Neural cell (in vitro differentiated cells): ENCODE measurements around the gene NEURL1. TPM values are rescaled to one million over a fixed set of nuclear protein-coding genes. Genes with fewer than 3 reads are reported as not detected.

Experiments used
- H2AFZ ChIP-seq: fragments of 200-600, 300-800 bp; sonication (generic), shearing (Covaris generic); 2 replicates; pipeline ENCODE4 v1.6.0; 2014; ENCODE audit warnings: low read depth, mild to moderate bottlenecking, antibody characterized with exemption, low read length, moderate library complexity
- H3F3A ChIP-seq: fragments of 200-600 bp; shearing (Covaris generic); 2 replicates; pipeline ENCODE4 v1.6.1; 2016; ENCODE audit warnings: mild to moderate bottlenecking, moderate library complexity, mixed read lengths, antibody characterized with exemption, low read length; ENCODE audit not compliant: insufficient read depth, poor library complexity, severe bottlenecking
- H3K27ac ChIP-seq: fragments of 200-600, 300-800 bp; sonication (generic), shearing (Covaris generic); 2 replicates; pipeline ENCODE4 v1.5.1; 2014; ENCODE audit warnings: mild to moderate bottlenecking, low read length, moderate library complexity
- H3K27me3 ChIP-seq: fragments of 300-800, 200-600 bp; sonication (generic), shearing (Covaris generic); 2 replicates; pipeline ENCODE4 v1.6.0; 2014; ENCODE audit warnings: mild to moderate bottlenecking, low read depth, low read length, moderate library complexity; ENCODE audit not compliant: insufficient read depth
- H3K36me3 ChIP-seq: fragments of 300-800, 200-600 bp; sonication (generic), shearing (Covaris generic); 2 replicates; pipeline ENCODE4 v1.5.1; 2014; ENCODE audit warnings: mild to moderate bottlenecking, antibody characterized with exemption, low read length, moderate library complexity; ENCODE audit not compliant: insufficient read depth
- H3K4me2 ChIP-seq: fragments of 300-800, 200-600 bp; sonication (generic), shearing (Covaris generic); 2 replicates; pipeline ENCODE4 v1.6.0; 2014; ENCODE audit warnings: mild to moderate bottlenecking, low read length
- H3K4me3 ChIP-seq: fragments of 300-800, 200-600 bp; sonication (generic), shearing (Covaris generic); 2 replicates; pipeline ENCODE4 v1.5.1; 2014; ENCODE audit warnings: mild to moderate bottlenecking, low read length, moderate library complexity
- H3K79me2 ChIP-seq: fragments of 200-600 bp; shearing (Covaris generic); replicated peaks from 2 replicates; pipeline ENCODE4 v1.6.0; 2014; ENCODE audit warnings: mild to moderate bottlenecking, low read length, moderate library complexity; ENCODE audit not compliant: insufficient read depth
- H3K9ac ChIP-seq: fragments of 300-800, 200-600 bp; sonication (generic), shearing (Covaris generic); 2 replicates; pipeline ENCODE4 v1.6.1; 2016; ENCODE audit warnings: mild to moderate bottlenecking, low read length, mixed read lengths
- H3K9me2 ChIP-seq: fragments of 200-600 bp; shearing (Covaris generic); 2 replicates; pipeline ENCODE4 v1.6.1; 2016; ENCODE audit warnings: mild to moderate bottlenecking, low read length, mixed read lengths; ENCODE audit not compliant: insufficient read depth
- H3K9me3 ChIP-seq: fragments of 200-600, 300-800 bp; sonication (generic), shearing (Covaris generic); 2 replicates; pipeline ENCODE4 v1.6.1; 2016; ENCODE audit warnings: mild to moderate bottlenecking, mixed run types, low read length, moderate library complexity, mixed read lengths
- H4K20me1 ChIP-seq: fragments of 200-600 bp; shearing (Covaris generic); 2 replicates; pipeline ENCODE4 v1.6.1; 2016; ENCODE audit warnings: mild to moderate bottlenecking, mixed run types; ENCODE audit not compliant: insufficient read depth
- EP300 ChIP-seq: fragments of 450-650 bp; conservative IDR thresholded peaks from 2 replicates; pipeline ENCODE4 v1.6.1; 2014; ENCODE audit warnings: antibody characterized with exemption, mild to moderate bottlenecking, moderate library complexity; ENCODE audit not compliant: poor library complexity, severe bottlenecking
- EZH2 ChIP-seq: fragments of 200-600, 300-800 bp; shearing (Covaris generic), sonication (generic); IDR thresholded peaks from 2 replicates; pipeline ENCODE4 v1.6.1; 2014; ENCODE audit warnings: antibody characterized with exemption, low read length, borderline replicate concordance, mild to moderate bottlenecking; ENCODE audit not compliant: insufficient read depth, poor library complexity, severe bottlenecking
- MXI1 ChIP-seq: fragments of 450-650 bp; conservative IDR thresholded peaks from 2 replicates; pipeline ENCODE4 v1.6.1; 2014; ENCODE audit warnings: antibody characterized with exemption, mild to moderate bottlenecking; ENCODE audit not compliant: poor library complexity, severe bottlenecking
- POLR2AphosphoS5 ChIP-seq: IDR thresholded peaks from 2 replicates; pipeline ENCODE4 v1.6.1; 2012
- RAD21 ChIP-seq: fragments of 450-650 bp; conservative IDR thresholded peaks from 2 replicates; pipeline ENCODE4 v1.6.1; 2014; ENCODE audit warnings: antibody characterized with exemption, mild to moderate bottlenecking, moderate library complexity
- SMC3 ChIP-seq: fragments of 450-650 bp; conservative IDR thresholded peaks from 2 replicates; pipeline ENCODE4 v1.6.1; 2014; ENCODE audit warnings: antibody characterized with exemption, mild to moderate bottlenecking, moderate library complexity; ENCODE audit not compliant: poor library complexity
- TAF1 ChIP-seq: IDR thresholded peaks from 2 replicates; pipeline ENCODE4 v1.6.1; 2012; ENCODE audit warnings: low read depth
- polyA plus RNA-seq: library from polyadenylated mRNA; depleted of rRNA; stranded (reverse); fragments of >200 nt; gene quantifications from 2 replicates; pipeline ENCODE4 v1.2.3, GENCODE V29; 2014
- TF ChIP-seq, protein P1 (sequence below): fragments of 450-650 bp; IDR thresholded peaks from 2 replicates; pipeline ENCODE4 v1.5.1; 2014; ENCODE audit warnings: antibody characterized with exemption, mild to moderate bottlenecking, moderate library complexity; ENCODE audit not compliant: poor library complexity, severe bottlenecking
- TF ChIP-seq, protein P2 (sequence below): IDR thresholded peaks from 2 replicates; pipeline ENCODE4 v1.6.1; 2012; ENCODE audit warnings: borderline replicate concordance

NEURL1 gene
- polyA plus RNA-seq, 1 donor from 2014 or later, result 12.3 TPM

DNA sequence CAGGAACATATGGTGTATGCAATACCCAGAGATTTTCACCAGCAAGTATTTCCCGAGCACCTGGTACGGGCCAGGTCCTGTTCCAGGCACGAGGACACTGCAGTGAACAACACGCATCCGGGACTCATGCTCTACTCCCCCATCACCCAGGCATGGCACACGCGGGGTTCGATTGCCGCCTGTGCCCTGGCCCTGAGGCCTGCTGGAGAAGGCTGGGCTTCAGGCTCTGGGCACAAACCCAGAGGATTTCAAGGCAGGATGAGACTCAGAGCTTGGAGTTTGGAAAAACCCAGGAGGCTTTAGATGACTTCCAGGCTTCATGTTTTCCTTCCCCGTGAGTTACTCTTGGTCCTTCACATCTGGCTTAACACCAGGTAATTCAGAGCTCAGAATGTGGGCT lies 143.5 kb downstream of the NEURL1 start:
- Histone ChIP-seq H3K4me3 (no peak overlapping the region), H2AFZ (no peak overlapping the region), H3F3A (no peaks in the 10 kb centered on the region), H3K9me2 (no peaks in the 10 kb centered on the region), H4K20me1 (no peaks in the 10 kb centered on the region), H3K79me2 (no peaks in the 10 kb centered on the region), H3K9ac (no peak overlapping the region), H3K27ac (no peak overlapping the region), H3K36me3 (no peaks in the 10 kb centered on the region), H3K9me3 (no peaks in the 10 kb centered on the region), H3K27me3 (no peaks in the 10 kb centered on the region), H3K4me2 (no peak overlapping the region)
- TF ChIP-seq TAF1, result no peak
- TF ChIP-seq, protein P1, sequence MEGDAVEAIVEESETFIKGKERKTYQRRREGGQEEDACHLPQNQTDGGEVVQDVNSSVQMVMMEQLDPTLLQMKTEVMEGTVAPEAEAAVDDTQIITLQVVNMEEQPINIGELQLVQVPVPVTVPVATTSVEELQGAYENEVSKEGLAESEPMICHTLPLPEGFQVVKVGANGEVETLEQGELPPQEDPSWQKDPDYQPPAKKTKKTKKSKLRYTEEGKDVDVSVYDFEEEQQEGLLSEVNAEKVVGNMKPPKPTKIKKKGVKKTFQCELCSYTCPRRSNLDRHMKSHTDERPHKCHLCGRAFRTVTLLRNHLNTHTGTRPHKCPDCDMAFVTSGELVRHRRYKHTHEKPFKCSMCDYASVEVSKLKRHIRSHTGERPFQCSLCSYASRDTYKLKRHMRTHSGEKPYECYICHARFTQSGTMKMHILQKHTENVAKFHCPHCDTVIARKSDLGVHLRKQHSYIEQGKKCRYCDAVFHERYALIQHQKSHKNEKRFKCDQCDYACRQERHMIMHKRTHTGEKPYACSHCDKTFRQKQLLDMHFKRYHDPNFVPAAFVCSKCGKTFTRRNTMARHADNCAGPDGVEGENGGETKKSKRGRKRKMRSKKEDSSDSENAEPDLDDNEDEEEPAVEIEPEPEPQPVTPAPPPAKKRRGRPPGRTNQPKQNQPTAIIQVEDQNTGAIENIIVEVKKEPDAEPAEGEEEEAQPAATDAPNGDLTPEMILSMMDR, result no peak
- TF ChIP-seq EZH2, result no peak
- TF ChIP-seq, protein P2, sequence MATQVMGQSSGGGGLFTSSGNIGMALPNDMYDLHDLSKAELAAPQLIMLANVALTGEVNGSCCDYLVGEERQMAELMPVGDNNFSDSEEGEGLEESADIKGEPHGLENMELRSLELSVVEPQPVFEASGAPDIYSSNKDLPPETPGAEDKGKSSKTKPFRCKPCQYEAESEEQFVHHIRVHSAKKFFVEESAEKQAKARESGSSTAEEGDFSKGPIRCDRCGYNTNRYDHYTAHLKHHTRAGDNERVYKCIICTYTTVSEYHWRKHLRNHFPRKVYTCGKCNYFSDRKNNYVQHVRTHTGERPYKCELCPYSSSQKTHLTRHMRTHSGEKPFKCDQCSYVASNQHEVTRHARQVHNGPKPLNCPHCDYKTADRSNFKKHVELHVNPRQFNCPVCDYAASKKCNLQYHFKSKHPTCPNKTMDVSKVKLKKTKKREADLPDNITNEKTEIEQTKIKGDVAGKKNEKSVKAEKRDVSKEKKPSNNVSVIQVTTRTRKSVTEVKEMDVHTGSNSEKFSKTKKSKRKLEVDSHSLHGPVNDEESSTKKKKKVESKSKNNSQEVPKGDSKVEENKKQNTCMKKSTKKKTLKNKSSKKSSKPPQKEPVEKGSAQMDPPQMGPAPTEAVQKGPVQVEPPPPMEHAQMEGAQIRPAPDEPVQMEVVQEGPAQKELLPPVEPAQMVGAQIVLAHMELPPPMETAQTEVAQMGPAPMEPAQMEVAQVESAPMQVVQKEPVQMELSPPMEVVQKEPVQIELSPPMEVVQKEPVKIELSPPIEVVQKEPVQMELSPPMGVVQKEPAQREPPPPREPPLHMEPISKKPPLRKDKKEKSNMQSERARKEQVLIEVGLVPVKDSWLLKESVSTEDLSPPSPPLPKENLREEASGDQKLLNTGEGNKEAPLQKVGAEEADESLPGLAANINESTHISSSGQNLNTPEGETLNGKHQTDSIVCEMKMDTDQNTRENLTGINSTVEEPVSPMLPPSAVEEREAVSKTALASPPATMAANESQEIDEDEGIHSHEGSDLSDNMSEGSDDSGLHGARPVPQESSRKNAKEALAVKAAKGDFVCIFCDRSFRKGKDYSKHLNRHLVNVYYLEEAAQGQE, result no peak
- no peak for TF ChIP-seq SMC3
- no peak for TF ChIP-seq POLR2AphosphoS5
- no peak for TF ChIP-seq RAD21
- TF ChIP-seq MXI1, result no peak
- TF ChIP-seq EP300, result no peak

DNA sequence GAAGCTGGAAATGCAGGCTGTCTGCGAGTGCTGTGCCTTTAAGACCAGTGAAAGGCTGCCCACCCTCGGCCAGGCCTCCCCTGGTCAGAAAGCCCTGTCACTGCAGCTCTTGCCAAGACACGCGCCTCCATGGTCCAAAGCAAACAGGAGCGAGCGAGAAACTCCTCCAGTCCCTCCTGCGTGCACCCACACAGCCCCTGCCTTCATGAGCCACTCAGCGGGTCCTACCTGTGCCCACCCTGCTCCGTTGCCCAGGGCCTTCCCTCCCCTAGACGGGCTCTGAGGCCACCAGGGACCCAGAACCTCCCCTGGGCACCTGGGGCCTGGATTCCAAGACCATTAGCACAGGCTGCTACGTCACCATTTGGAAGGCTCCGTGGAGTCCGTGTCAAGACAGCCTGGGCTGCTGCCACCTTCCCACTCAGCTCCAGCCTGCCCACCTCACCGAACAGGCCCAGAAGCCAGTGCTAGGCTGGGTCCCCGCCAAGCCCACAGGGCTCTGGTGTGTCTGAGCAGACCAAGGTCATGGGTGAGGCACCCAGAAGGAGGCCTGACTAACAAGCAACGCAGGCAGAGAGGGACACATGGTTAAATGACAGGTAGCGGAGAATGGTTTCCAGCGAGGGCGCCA lies 144.5 kb downstream of the NEURL1 start:
- Histone ChIP-seq H2AFZ (no peak overlapping the region), H3K4me2 (no peak overlapping the region), H3K4me3 (no peak overlapping the region), H3K27ac (no peak overlapping the region), H3F3A (no peaks in the 10 kb centered on the region), H3K79me2 (no peaks in the 10 kb centered on the region), H3K9me2 (no peaks in the 10 kb centered on the region), H3K9ac (no peak overlapping the region), H3K27me3 (no peaks in the 10 kb centered on the region), H3K9me3 (no peaks in the 10 kb centered on the region), H3K36me3 (no peaks in the 10 kb centered on the region), H4K20me1 (no peaks in the 10 kb centered on the region)
- TF ChIP-seq MXI1 (no peak), EP300 (no peak), RAD21 (no peak), EZH2 (no peak), TAF1 (no peak), SMC3 (no peak), POLR2AphosphoS5 (no peak)
- TF ChIP-seq, protein P1, result no peak
- TF ChIP-seq, protein P2, result no peak
